Naive thymus-derived CD4-positive, alpha-beta T cell (primary cell): ENCODE results near the gene ARHGEF10L. TPM values are rescaled to one million over a fixed set of nuclear protein-coding genes. Genes with fewer than 3 reads are reported as not detected.
"Not testable (repeated sequence)": the region's sequence is repeated elsewhere in the genome, so short reads cannot be mapped to it uniquely, and the experiment has no call there.

Experiments used
- ATAC-seq: fragments of 150-1000 bp; cut with Tn5 transposase; 2 replicates; pipeline ENCODE4 v1.10.0; 2021; ENCODE audit warnings: mild to moderate bottlenecking, moderate library complexity
- CTCF ChIA-PET: fragments of 350-600 bp; sonication (Branson Sonifier 250); formaldehyde crosslinking; loops from one replicate; lab custom pipeline; 2021; ENCODE audit warnings: antibody characterized with exemption; lab: Charles Lee
- POLR2A ChIA-PET: fragments of 350-600 bp; sonication (Branson Sonifier 250); formaldehyde crosslinking; loops from one replicate; lab custom pipeline; 2021; ENCODE audit warnings: antibody characterized with exemption, inconsistent platforms; lab: Charles Lee
- DNase-seq, 9 donors: peaks; one replicate each; pipeline versions ENCODE4 v3.0.0 to v3.0.0-alpha.2; 2020 to 2022; ENCODE audit warnings: mixed read lengths in 1 of 9
- H3K27ac ChIP-seq: one replicate; pipeline ENCODE4 v1.7.0; 2013; ENCODE audit warnings: mild to moderate bottlenecking, low read depth, low read length, moderate library complexity
- H3K27me3 ChIP-seq, 2 donors: one replicate each; pipeline ENCODE4 v1.7.0; 2013; ENCODE audit warnings: low read length in 2 of 2, mild to moderate bottlenecking in 2 of 2, moderate library complexity in 2 of 2; ENCODE audit not compliant: control insufficient read depth in 2 of 2, insufficient read depth in 2 of 2
- H3K36me3 ChIP-seq, 3 experiments: 1 replicate in 2 of 3; 2 replicates in 1 of 3; pipeline ENCODE4 v1.7.0; 2013; ENCODE audit warnings: low read length in 3 of 3, mild to moderate bottlenecking in 3 of 3, moderate library complexity in 1 of 3; ENCODE audit not compliant: insufficient read depth in 3 of 3, control insufficient read depth in 2 of 3
- H3K4me1 ChIP-seq, 2 donors: one replicate each; pipeline ENCODE4 v1.7.0; 2013; ENCODE audit warnings: low read length in 2 of 2, mild to moderate bottlenecking in 2 of 2, moderate library complexity in 1 of 2; ENCODE audit not compliant: control insufficient read depth in 2 of 2, insufficient read depth in 2 of 2
- H3K4me3 ChIP-seq: 2 replicates; pipeline ENCODE4 v1.7.0; 2013; ENCODE audit warnings: mild to moderate bottlenecking, low read length
- H3K9me3 ChIP-seq, 3 experiments: 1 replicate in 2 of 3; 2 replicates in 1 of 3; pipeline ENCODE4 v1.7.0; 2013; ENCODE audit warnings: low read length in 3 of 3; ENCODE audit not compliant: control insufficient read depth in 2 of 3
- H3K27ac Mint-ChIP-seq, 9 donors: one replicate each; pipeline ENCODE4 v1.8.0; 2020 to 2022; ENCODE audit warnings: mixed read lengths in 9 of 9, mild to moderate bottlenecking in 8 of 9, moderate library complexity in 5 of 9, inconsistent platforms in 2 of 9
- H3K27me3 Mint-ChIP-seq, 5 donors: one replicate each; pipeline ENCODE4 v1.8.0; 2021 to 2022; ENCODE audit warnings: mixed read lengths in 5 of 5, mild to moderate bottlenecking in 1 of 5
- H3K36me3 Mint-ChIP-seq, 5 donors: one replicate each; pipeline ENCODE4 v1.8.0; 2020 to 2022; ENCODE audit warnings: mixed read lengths in 5 of 5, mild to moderate bottlenecking in 3 of 5, inconsistent platforms in 1 of 5
- H3K4me1 Mint-ChIP-seq, 7 donors: one replicate each; pipeline ENCODE4 v1.8.0; 2020 to 2022; ENCODE audit warnings: mixed read lengths in 7 of 7, mild to moderate bottlenecking in 3 of 7, inconsistent platforms in 1 of 7
- H3K4me3 Mint-ChIP-seq, 10 donors: one replicate each; pipeline ENCODE4 v1.8.0; 2020 to 2022; ENCODE audit warnings: mild to moderate bottlenecking in 10 of 10, mixed read lengths in 10 of 10, moderate library complexity in 6 of 10, inconsistent platforms in 2 of 10
- H3K9me3 Mint-ChIP-seq, 11 donors: one replicate each; pipeline ENCODE4 v1.8.0; 2020 to 2022; ENCODE audit warnings: mixed read lengths in 11 of 11, mild to moderate bottlenecking in 4 of 11, inconsistent platforms in 1 of 11, moderate library complexity in 1 of 11
- intact Hi-C, 2 donors: fragments of 100-400 bp; cut with micrococcal nuclease; formaldehyde crosslinking; loops; one replicate each; pipeline ENCODE4 v1.15.1; 2023
- polyA plus RNA-seq, 2 donors: library from polyadenylated mRNA; unstranded; fragments of 300-500 nt; fragmentation: Illumina TruSeq; gene quantifications; one replicate each; pipeline ENCODE4 v1.2.3, GENCODE V29; 2021
- total RNA-seq, 6 experiments: library from RNA in 5 of 6; stranded (reverse) in 5 of 6; gene quantifications; 1 replicate in 5 of 6; 2 replicates in 1 of 6; pipeline ENCODE4 v1.2.3 and lab custom pipeline; 2021 to 2026

The ARHGEF10L gene
- total RNA-seq (10 to 100 TPM in 1 of 5 experiments, under 1 TPM in 3, not detected in 1; 0.59 to 19.7 (median 0.84) TPM), polyA plus RNA-seq (not detected), total RNA-seq (lab: John Stamatoyannopoulos, UW) (not detected)

- no peak for ATAC-seq
- Mint-ChIP-seq H3K4me3 (peak within 1 kb of the TSS in 5 of 10 donors; percentile 42 to 85 (median 59)), H3K27ac (no peak within 1 kb of the TSS), H3K27me3 (peaks cover 45 to 66% (median 56%) of the 10 kb centered on the region in 5 donors), H3K9me3 (peaks cover 0 to 3% (median 0%) of the 10 kb centered on the region in 11 donors), H3K36me3 (peaks cover 0 to 5% (median 0%) of the 10 kb centered on the region in 5 donors), H3K4me1 (peaks cover 0 to 18% (median 11%) of the 10 kb centered on the region in 7 donors)
- no peak for DNase-seq
- CTCF ChIA-PET, result no interaction called here
- intact Hi-C loops, result no loop called here
- H3K9me3 ChIP-seq, result no peaks in the 10 kb centered on the region
- no peaks in the 10 kb centered on the region for H3K4me1 ChIP-seq
- H3K27ac ChIP-seq, result no peak within 1 kb of the TSS
- H3K27me3 ChIP-seq, result no peaks in the 10 kb centered on the region
- POLR2A ChIA-PET, result no interaction called here
- no peaks in the 10 kb centered on the region for H3K36me3 ChIP-seq
- H3K4me3 ChIP-seq, result no peak within 1 kb of the TSS
Observed at GRCh38 chr1:17539477-17540254, at the start of gene ARHGEF10L. TSS of gene ARHGEF10L (plus strand) at chr1:17539698. CDS start at chr1:17580596, 40,898 bp downstream.

GRCh38 chr1:17489768-17490417, 49.6 kb upstream of the ARHGEF10L start:
- POLR2A ChIA-PET, H3K9me3 Mint-ChIP-seq, H3K36me3 ChIP-seq, H3K4me1 Mint-ChIP-seq, DNase-seq, H3K27me3 ChIP-seq, H3K4me3 Mint-ChIP-seq, H3K36me3 Mint-ChIP-seq, H3K27ac ChIP-seq, H3K4me1 ChIP-seq, ATAC-seq, H3K4me3 ChIP-seq, H3K27ac Mint-ChIP-seq, H3K9me3 ChIP-seq, intact Hi-C loops, CTCF ChIA-PET: not testable (repeated sequence)
- H3K27me3 Mint-ChIP-seq, result peaks cover 0 to 20% (median 2%) of the 10 kb centered on the region in 5 donors

DNA sequence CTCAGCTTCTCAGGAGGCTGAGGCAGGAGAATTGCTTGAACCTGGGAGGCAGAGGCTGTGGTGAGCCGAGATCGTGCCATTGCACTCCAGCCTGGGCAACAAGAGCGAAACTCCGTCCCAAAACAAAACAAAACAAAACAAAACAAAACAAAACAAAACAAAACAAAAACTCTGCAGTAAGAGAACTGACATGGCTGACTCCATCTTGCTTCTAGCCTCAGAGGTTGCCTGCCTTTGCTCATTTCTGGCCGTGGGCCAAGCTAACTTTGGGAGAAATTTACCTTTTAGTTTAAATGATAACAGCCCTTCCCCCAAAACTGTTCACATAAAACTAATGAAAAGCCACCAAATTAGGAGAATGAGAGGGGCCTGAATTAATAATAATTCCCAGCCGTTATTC, 48.8 kb upstream of the ARHGEF10L start:
- intact Hi-C loops, H3K4me1 Mint-ChIP-seq, ATAC-seq: not testable (repeated sequence)

DNA sequence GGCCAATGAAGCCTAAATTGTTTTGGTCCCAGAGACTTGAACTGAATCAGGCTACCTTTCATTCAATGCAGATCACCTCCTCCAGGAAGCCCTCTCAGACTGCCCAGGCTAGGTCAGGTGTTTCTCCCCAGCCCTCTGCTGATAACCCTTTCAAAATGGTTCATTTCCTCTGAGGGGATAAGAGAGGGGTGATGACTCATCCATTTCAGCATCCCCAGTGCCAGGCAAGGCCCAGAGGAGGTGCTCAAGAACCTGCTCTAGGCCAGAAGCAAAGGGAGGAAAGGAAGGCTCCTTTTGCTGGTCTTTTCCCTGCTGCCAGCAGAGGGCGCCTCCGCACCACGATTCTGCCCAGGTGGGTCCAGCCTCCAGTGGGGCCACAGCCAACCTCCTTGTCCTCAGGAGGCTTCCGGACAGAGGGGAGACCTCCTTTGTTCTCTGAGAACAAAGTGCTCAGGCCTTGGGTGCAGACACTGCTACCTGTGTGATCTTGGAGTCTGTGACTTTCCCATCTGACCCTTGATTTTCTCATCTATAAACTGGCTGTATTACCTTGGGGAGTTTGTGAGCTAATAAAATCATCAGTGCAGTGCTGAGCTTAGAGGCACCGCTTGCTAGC, 45.3 kb upstream of the ARHGEF10L start:
- H3K36me3 Mint-ChIP-seq, result peaks cover 0 to 3% (median 0%) of the 10 kb centered on the region in 5 donors
- peaks cover 0 to 8% (median 5%) of the 10 kb centered on the region in 5 donors for H3K27me3 Mint-ChIP-seq
- no peak overlapping the region for H3K27ac Mint-ChIP-seq
- H3K4me1 Mint-ChIP-seq, result no peaks in the 10 kb centered on the region
- intact Hi-C loops, result loop anchor here in 1 of 2 donors (2.0 kb wide), 1 partner anchor 1081 kb away; no protein-coding TSS in a partner anchor
- ChIA-PET CTCF (interaction anchor here (0.6 to 0.9 kb wide), 5 partner anchors 8 to 626 kb away, joined by 3 to 5 read pairs (median 3); no protein-coding TSS in a partner anchor), POLR2A (no interaction called here)
- DNase-seq (peak; percentile 5 to 64 (median 44)), ATAC-seq (peak; percentile 78)
- Histone ChIP-seq H3K4me1 (no peaks in the 10 kb centered on the region), H3K4me3 (no peak overlapping the region), H3K9me3 (no peaks in the 10 kb centered on the region), H3K27me3 (no peaks in the 10 kb centered on the region), H3K27ac (no peak overlapping the region), H3K36me3 (no peaks in the 10 kb centered on the region)
- no peak overlapping the region for H3K4me3 Mint-ChIP-seq
- peaks cover 0 to 12% (median 0%) of the 10 kb centered on the region in 11 donors for H3K9me3 Mint-ChIP-seq

More for the DNA sequence above, 48.8 kb upstream of the ARHGEF10L start:
- CTCF ChIA-PET, result interaction anchor here (0.6 kb wide), 1 partner anchor 244 kb away, joined by 3 read pairs; no protein-coding TSS in a partner anchor
- H3K9me3 Mint-ChIP-seq, H3K9me3 ChIP-seq, H3K27ac ChIP-seq, H3K4me3 ChIP-seq, H3K27ac Mint-ChIP-seq, H3K36me3 ChIP-seq, H3K4me1 ChIP-seq, H3K27me3 ChIP-seq, H3K4me3 Mint-ChIP-seq, H3K36me3 Mint-ChIP-seq, POLR2A ChIA-PET, DNase-seq: not testable (repeated sequence)
- H3K27me3 Mint-ChIP-seq, result peaks cover 0 to 13% (median 2%) of the 10 kb centered on the region in 5 donors

DNA sequence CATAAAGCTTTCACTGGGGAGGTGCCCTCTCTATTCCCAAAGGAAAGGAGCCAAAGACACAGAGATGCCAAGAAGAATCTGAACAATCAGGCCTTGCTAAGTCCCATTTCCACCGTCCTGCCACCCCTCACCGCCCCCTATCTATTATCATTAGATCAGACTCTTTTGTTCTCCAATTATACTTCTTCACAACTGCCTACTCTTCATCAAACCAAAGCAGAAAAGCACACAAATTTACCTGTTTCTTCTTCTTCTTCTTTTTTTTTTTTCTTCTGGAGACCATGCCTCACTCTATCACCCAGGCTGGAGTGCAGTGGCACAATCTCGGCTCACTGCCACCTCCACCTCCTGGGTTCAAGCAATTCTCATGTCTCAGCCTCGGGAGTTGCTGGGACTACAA, 43.1 kb upstream of the ARHGEF10L start:
- Mint-ChIP-seq H3K36me3 (peaks cover 0 to 7% (median 0%) of the 10 kb centered on the region in 5 donors), H3K27me3 (peaks cover 0 to 15% (median 8%) of the 10 kb centered on the region in 5 donors), H3K4me1 (no peaks in the 10 kb centered on the region), H3K27ac (no peak overlapping the region), H3K4me3 (no peak overlapping the region), H3K9me3 (peaks cover 0 to 17% (median 1%) of the 10 kb centered on the region in 11 donors)
- no peaks in the 10 kb centered on the region for H3K36me3 ChIP-seq
- ATAC-seq, result no peak
- no peaks in the 10 kb centered on the region for H3K9me3 ChIP-seq
- ChIA-PET POLR2A (no interaction called here), CTCF (interaction anchor here (0.6 kb wide), 1 partner anchor 1082 kb away, joined by 3 read pairs; no protein-coding TSS in a partner anchor)
- H3K27ac ChIP-seq, result no peak overlapping the region
- intact Hi-C loops, result no loop called here
- no peaks in the 10 kb centered on the region for H3K27me3 ChIP-seq
- no peak overlapping the region for H3K4me3 ChIP-seq
- no peaks in the 10 kb centered on the region for H3K4me1 ChIP-seq
- DNase-seq, result no peak

DNA sequence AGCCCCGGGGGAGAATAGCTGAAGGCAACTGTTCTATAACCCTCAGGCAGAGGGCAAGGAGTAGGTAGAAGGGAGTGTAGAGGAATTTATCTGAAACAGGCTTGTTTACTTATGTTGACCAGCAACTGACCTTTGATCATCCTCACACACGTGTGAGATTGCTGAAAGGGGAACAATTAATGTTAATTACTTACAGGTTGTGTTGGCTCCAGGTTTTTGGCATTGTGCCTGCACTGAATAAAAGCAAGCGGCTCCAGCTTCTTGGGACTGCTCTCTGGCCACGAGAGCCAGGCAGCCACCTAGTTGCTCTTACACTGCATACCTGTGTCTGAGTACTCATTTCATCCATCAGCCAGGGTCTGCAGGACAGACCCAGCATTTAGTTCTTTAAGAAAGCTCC, 41.3 kb upstream of the ARHGEF10L start:
- POLR2A ChIA-PET, result no interaction called here
- DNase-seq, result no peak
- H3K9me3 ChIP-seq, result no peaks in the 10 kb centered on the region

More for the DNA sequence above, 41.3 kb upstream of the ARHGEF10L start:
- no peak for ATAC-seq
- H3K27ac Mint-ChIP-seq, result no peak overlapping the region
- no peaks in the 10 kb centered on the region for H3K4me1 ChIP-seq
- peaks cover 0 to 4% of the 10 kb centered on the region in 2 donors for H3K27me3 ChIP-seq
- H3K4me1 Mint-ChIP-seq, result peaks cover 0 to 4% (median 0%) of the 10 kb centered on the region in 7 donors
- H3K4me3 ChIP-seq, result no peak overlapping the region
- H3K9me3 Mint-ChIP-seq, result peaks cover 0 to 17% (median 1%) of the 10 kb centered on the region in 11 donors
- intact Hi-C loops, result no loop called here
- H3K36me3 ChIP-seq, result no peaks in the 10 kb centered on the region
- no peak overlapping the region for H3K4me3 Mint-ChIP-seq
- no peak overlapping the region for H3K27ac ChIP-seq
- H3K36me3 Mint-ChIP-seq, result peaks cover 0 to 7% (median 0%) of the 10 kb centered on the region in 5 donors
- H3K27me3 Mint-ChIP-seq, result peaks cover 0 to 19% (median 10%) of the 10 kb centered on the region in 5 donors
- CTCF ChIA-PET, result interaction anchor here (0.7 kb wide), 1 partner anchor 485 kb away, joined by 3 read pairs; no protein-coding TSS in a partner anchor
